GM21447 (cell line): ENCODE results near the gene HRH1.
"Not testable (repeated sequence)": the region's sequence is repeated elsewhere in the genome, so short reads cannot be mapped to it uniquely, and the experiment has no call there.

ENCODE experiments used
- ATAC-seq: cut with Tn5 transposase; IDR thresholded peaks from one replicate; pipeline ENCODE4 v1.9.1; 2021; ENCODE audit not compliant: unreplicated experiment

Gene HRH1

DNA sequence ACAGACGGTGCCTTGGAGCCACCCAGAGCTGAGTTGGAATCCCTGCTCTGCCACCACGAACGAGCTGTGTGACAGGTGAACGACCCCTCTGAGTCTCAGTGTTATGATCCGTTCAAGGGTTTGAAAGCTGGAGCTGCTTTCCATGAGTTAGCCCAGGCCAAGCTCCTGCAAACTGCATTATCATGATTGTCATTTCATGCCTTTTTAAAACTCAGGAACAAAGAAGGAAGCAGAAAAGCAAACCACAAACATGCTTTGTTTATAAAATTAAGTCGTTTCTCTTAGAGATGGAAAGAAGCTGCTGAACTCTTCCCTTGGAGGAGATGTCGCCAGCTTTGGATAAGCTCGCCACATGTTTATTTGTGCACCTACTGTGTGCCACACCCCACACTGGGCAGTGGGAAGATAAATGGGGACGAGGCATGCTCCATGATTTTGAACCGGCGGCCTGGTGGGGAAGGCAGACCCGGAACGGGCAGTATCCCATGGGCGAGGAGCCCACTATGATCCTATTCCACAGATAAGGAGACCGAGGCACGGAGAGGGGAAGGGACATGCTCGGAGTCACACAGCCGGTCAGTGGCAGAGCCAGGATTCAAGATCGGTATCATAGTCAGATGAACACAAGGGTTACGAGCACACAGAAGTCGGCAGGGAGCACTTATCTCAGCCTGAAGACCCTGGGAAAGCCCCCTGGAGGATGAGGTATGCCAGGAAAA lies 15.9 kb downstream of the HRH1 start:
- no peak for ATAC-seq

DNA sequence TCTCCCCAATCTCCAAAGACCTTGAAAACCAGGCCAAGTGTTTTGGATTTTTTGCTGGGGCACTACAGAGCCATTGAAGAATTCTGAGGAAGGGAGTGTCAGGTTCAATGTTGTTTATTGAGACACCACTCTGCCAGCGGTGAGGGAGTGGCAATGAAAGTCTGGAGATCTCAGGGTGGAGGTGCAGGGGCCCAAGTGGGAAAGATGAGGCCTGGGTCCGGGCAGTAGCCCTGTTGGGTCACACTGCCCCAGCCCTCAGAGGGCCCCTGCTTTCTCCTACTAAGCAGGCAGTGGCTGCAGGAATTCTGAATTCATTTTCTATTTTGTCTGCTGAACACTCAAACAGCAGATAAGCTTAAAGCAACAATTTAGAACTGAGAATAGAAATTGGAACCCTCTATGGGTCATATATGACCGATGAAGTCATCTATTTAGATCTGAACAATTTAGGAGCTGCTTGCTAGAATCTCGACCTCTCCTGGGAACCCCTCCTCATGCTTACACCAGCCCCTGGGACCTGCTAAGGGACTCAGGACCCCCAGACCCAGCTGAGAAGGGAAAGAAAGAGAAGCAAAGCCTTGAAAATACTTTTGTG lies 17.9 kb downstream of the HRH1 start:
- no peak for ATAC-seq

DNA sequence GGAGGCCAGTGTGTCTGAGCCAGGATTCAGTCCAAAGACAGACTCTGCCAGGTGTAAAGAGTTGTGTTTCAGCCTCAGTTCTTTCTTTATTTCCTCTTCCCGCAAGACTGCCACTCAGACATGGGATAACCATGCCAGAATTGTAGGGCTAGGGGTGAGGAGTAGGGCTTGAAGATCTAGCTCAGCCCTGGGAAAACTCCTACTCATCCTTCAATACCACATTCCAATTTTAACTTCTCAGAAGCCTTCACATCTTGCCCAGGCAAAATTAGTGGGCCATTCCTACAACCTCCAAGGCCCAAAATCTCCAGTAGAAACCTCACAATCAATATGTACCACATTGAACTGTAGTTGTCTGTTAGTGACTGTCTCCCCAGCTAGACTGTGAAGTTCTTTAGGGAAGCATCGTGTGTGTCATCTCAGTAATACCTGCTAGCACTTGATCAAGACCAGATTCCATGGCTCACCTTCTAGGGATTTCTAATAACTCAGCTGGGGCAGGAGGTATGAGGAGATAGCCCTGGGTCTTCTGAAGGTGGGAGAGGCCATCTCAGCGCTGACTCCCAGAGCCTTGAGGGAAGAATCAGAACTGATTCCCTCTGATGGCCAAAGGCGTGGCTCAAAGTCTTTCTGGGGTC lies 19.7 kb downstream of the HRH1 start:
- no peak for ATAC-seq

DNA sequence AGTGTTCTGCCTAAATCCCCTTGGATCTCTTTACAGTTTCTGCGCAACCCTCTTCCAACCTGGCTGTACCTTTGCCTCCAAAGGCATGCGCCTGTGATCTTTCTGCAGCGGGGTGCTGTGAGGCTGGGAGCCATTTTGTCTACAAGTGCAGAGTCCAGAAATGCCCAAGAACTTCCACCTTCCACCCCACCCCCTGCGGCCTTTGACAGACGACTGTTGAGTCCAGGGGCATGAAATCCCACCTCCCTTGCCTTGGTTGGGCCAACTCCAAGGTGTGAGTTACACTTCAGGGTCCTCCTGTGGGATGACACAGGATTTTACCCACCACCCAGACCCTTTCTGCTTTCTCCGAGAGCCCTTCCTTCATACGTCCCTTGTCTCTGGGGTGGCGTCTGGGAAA lies 24.1 kb downstream of the HRH1 start:
- no peak for ATAC-seq

DNA sequence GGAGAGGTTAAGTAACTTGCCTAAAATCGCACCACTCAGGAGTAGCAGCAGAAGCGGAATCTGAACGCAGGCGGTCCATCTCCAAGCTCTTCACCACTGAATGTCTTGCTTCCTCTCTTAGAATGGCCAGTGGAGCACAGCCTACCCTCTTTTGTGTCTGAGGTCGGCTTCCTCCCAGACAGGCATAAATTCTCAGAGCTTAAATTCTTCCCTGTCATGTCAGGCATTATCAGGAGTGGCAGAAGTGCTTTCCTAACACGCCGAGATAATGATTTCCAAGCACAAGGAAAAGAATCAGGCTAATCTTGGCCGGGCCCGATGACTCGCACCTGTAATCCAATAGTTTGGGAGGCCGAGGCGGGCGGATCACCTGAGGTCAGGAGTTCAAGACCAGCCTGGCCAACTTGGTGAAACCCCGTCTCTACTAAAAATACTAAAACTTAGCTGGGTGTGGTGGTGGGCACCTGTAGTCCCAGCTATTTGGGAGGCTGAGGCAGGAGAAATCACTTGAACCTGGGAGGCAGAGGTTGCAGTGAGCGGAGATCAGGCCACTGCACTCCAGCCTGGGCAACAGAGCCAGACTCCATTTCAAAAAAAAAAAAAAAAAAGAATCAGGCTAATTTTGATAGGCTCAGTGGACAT lies 30.2 kb downstream of the HRH1 start:
- not testable (repeated sequence) for ATAC-seq

DNA sequence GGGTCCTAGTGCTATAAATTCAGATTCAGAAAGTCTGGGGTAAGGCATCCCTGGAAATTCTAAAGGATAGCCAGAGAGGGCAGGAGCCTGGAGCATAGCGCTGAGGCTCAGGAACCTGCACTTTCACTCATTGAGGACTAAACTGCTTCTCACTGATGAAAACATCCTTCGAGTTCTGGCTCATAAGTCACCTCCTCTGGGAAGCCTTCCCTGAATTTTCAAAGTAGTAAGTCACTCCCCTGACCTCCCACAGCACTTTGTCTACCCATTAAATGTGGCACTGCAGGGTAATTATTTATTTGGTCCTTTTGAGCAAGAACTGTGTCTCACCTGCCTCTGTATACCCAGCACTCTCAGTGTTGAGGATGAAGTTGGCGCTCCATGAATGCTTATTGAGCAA lies 30.9 kb downstream of the HRH1 start:
- ATAC-seq, result no peak

DNA sequence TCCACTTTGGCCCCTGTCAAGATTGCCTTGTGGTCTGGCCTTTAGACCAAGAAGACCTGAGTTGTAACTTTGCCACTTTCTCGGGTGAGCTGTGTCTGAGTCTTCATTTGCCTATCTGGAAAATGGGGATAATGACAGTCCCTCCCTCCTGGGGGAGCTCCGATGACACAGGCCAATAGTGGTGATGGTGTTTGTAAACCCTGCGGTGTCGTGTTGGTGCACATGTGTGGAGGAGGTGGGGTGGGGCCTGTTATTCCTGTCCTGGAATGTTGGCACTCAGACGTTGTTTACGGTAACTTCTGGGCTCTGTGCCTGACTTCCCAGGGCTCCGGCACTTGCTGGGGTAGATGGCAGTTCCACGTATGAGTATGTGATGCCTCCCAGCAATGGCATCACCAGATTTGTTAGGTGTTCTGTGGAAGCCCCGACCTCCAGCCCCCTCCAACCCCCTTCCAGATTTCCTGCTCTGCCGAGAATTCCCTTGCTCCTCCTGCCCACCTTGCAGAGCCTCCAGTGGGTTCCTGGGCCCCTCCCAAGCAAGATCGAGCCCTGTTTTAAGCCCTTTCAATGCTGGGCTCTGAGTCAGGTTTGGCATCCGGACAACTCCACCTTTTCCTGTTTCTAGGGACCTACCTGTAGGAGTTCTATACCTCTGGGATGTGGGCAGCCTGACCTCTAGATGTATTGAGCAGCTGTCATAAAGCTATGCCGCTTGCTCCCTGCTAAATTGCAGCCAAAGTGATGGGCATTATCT lies 31.4 kb downstream of the HRH1 start:
- no peak for ATAC-seq

DNA sequence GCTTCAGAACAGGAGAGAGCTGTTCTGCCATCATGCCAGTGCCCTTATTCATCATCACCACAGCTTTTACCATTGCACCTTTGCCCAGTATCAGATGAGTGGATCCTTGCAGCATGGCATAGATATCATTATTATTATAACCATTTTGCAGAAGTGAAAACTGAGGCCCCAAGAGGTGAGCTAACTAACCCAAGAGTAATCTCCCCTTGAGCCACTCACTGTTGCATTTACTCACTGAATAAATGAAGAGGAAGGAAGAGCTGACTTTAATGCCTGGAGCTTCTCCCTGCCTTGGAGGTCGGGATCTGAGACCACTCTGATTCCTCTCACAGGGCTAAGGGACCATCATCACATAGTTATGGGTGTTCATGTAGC lies 32.0 kb downstream of the HRH1 start:
- ATAC-seq, result no peak

DNA sequence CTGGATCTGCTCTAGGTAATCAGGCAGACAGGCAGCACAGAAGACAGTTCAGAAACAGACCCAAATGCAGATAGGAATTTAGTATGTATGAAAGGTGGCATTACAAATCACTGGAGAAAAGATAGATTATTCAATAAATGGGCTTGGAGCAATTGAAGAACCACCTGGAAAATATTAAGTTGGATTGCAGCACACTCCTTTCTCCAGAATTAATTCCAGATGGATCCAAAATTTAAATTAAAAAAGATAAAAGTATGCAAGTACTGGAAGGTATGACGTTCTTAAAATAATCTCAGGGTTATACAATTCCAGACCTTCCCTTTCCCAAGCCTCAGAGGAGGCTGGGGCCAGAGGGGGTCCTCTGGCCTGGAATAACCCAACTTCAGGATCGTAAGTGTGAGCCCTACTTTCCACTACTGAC lies 32.5 kb downstream of the HRH1 start:
- ATAC-seq, result no peak

DNA sequence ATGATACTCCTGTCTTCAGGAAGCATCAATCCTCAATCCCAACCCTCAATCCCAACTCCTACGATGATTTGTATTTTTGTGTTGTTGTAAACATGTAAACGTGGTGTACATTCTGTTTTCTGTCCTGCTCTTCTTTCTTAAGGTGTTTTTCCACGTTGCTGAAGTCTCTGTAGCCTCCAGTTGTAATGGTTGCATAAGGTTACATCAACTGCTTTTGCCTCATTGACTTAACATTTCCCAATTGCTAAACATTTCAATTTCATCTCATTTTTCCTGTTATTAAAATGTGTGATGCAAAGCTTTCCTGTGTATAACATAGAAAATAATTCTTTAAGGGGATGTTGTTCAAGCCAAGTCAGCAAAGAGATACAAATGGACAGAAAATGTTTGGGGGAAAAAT lies 33.4 kb downstream of the HRH1 start:
- no peak for ATAC-seq

DNA sequence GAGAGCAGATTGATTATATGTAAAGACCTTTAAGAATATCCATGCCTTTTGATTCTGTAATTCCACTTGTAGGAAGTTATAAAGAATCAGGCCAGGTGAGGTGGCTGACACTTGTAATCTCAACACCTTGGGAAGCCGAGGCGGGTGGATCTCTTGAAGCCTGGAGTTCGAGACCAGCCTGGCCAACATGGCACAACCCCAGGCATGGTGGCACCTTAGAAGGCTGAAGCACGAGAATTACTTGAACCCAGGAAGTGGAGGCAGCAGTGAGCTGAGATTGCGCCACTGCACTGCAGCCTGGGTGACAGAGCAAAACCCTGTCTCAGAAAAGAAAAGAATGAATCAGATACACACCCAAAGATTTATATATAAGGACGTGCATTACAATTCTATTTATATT lies 33.9 kb downstream of the HRH1 start:
- no peak for ATAC-seq

DNA sequence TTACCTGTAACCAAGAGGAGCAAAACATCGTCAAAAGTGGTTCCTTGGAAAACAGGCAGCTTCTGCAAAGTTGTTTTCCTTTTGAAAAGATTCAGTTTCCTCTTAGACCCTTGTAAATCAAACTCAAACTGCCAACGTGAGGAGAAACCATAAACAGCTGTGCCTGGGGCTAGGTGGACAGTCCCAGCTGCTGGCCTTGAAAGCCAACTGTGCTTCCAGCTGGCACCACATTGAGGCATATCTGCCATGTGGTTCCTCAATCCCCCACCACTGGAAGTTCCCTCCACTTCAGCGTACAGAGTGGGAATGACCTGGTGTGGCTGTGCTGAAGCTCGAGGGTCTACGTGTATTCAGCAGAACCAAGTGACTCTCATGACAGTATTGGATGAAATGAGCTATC lies 40.9 kb downstream of the HRH1 start:
- no peak for ATAC-seq

DNA sequence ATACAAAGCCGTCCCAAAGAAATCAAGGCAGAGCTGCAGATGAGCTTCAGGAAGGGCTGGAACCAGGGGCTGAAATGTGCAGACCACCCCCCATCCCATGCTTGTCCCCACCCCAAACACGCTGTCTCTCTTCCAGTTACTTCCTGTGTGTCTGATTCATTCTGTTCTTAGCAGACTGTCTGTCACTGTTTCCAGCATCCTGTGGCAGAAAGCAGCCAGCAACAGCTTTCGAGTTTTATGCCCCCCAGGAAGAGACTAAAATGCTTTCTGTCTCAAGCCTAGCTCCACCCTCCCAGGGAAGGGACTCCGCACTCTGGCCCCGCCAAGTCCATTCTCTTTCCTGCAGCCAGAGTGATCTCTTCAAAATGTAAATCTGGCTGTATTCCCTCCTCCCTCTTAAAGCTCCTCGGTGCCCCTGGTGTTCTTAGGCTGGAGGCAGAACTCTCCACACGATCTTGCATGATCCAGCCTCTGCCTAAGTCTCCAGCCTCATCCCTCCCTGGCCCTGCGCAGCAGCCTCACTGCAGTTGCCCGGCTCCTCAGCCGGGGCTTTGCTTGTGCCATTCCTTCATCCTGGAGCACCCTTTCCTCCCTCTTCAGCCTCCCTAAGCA lies 41.5 kb downstream of the HRH1 start:
- ATAC-seq, result no peak

DNA sequence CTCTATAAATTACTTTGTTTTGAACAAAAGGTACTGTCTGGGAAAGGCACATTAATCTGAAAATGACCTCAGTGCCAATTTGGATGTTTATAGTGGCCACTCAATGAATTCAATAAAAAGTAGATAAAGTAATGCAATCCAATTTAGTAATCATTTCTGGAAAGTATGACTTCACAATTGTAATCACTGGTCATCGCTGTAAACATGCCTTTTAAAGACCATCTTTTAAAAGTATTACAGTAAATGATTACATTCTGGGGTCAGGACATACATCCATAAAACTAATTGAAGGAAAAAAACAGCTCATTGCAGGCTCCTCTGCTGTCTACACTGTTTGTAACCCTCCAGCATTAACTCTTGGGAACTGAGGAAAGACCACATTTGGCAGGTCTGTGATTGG lies 43.2 kb downstream of the HRH1 start:
- ATAC-seq, result no peak

DNA sequence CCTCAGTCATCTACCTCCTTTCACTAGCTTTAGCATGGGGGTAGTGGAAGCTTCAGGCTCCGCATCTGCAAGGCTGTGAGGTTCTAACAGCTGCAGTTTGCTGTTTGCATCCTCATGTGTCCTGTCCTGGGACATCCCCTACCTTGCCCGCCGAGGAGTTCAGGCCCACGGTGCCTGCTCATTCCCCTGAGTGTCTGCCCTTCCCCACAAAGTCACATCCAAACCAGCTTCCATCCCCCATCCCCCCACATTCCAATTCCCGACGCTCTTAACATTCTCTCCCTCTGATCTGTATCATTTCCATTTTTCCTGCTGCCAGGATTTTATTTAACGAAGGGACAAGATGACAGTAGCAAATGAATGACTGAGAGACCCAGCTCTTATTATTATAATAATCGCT lies 43.8 kb downstream of the HRH1 start:
- ATAC-seq, result no peak

DNA sequence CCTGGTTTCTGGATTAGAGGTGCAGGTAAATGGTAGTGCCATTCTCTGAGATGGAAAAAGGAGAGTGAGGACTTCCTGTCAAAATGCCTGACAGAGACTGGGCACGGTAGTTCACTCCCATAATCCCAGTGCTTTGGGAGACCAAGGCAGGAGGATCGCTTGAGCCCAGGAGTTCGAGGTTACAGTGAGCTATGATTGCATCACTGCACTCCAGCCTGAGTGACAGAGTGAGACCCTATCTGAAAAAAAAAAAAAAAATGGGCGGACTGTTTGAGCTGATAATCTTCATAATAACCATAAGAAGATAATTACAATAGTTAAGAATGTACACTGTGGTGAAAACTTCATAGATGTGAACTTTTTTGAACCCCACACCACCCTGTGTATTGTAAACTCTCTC lies 44.2 kb downstream of the HRH1 start:
- no peak for ATAC-seq

DNA sequence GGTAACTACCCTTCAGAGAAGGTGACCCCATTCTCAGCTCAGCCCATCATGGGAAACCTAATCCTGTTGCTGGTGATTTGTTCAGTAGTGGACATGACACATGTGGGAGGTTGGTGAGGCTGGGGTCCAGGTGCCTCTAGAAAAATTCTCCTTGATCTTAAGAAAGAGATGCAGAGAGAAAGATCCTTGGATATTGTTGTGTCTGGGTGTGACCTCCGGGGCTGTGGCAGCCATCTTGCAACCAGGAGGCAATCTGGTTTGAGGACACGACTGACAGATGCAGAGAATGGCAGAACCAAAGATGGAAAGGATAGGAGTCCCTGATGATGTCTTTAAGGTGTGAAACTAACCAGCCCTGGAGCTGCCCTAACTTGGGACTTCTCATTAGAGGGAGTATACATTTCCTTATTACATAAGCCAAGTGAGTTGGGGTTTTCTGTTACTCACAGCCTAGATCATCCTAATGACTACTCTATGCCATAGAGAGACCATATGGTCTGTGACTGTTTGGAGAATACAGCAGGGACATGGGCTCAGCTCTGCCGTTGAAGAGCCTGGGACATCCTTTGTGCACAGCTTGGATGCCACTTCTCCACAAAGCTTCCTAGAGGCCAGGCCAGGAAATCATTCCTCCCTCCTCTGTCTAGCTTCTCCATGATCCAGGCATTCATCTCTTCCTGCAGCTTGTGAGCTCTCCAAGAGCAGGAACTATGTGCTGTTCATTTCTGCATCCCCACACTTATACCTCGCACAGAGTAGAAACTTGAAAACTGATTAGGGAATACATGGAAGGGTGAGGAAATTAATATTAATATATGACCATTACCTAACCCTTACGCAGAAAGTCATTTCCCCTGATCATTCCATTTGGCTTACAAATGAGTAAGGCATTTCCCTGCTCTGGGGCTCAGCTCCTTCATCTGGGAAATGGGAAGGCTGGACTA lies 45.9 kb downstream of the HRH1 start:
- no peak for ATAC-seq

DNA sequence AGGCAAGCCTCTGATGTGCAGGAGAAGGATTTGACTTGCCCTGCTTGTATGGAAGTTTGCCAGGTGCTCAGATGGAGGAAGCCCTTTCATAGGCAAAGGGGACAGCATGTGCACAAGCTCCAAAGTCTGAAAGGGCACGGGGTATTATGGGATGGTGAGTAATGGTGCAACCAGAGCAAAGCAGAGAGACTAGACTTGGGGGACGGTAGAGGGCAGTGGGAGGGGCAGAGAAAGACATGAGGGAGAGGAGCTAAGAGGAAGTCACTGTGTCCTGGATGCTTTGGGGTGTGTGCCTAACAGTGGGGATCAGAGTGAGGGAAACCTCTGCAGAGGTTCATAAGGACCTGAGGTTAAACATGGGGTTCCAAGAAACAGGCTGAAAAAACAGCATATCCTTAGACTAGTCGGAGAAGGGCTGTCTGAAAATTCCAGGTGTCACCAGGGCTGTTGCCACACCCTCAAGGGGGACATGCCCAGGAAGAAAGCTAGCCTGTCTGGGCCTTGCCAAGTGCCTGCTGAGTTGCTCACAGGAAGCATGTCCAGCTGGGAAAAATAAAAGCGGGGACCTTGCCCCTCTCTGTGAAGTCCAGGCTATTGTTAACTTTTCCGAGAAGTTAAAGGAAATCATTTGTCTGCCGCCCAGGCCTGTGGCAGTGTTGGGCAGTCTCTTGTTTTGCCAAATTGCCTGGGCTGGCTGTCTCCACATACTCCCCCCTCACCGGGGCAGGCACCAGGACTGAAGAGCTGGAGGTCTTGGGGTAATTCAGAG lies 47.1 kb downstream of the HRH1 start:
- ATAC-seq, result no peak

DNA sequence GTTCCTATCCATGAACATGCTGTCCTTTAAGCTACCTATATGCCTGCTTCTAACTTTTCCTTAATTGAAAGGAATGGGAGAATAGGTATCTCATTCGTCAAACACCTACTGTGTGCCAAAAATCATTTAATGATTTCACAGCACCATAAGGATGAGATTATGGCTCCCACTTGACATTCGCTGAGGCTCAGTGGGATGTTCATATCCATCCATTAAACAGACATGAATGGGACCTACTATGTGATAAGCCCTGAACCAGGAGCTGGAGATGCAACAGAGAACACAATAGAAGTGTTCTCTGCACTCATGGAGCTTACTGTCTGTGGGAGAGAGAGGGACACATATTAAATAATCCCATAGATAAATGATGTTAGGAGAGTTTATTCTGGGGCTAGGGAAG lies 49.7 kb downstream of the HRH1 start:
- ATAC-seq, result no peak
